GM12864 (cell line): ENCODE data around the gene WDFY2.

Experiments used
- DNase-seq: peaks from one replicate; pipeline ENCODE4 v3.0.0-alpha.2; 2011; ENCODE audit warnings: low read depth
- H3K4me3 ChIP-seq: 2 replicates; pipeline ENCODE4 v1.5.1; 2011; ENCODE audit warnings: mild to moderate bottlenecking, low read depth, low read length, control low read depth
- TF ChIP-seq, protein P1 (sequence below): IDR thresholded peaks from 2 replicates; pipeline ENCODE4 v1.5.1; 2011; ENCODE audit warnings: low read depth, mild to moderate bottlenecking, moderate library complexity, low read length, control low read depth, inconsistent platforms; ENCODE audit errors: missing control alignments

The WDFY2 gene

DNA sequence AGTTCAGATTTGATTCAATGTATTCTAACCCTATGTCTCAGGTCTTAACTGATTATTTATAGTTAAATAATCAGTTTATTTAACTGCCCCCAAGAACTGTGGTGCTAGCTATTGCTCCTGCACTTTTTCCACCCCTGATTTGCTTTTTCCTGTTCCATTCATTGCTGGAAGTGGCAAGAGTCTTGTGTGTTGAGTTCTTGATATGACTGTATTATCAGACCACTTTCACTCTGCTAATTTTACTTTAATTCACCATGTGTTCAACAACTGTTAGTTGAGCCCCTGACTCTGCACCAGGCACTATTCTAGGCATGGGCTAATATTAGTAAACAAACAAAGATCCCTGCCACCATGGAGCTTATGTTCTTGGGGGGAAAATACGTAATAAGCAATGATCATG is 39.9 kb downstream of the WDFY2 start:
- H3K4me3 ChIP-seq, result no peak overlapping the region
- TF ChIP-seq, protein P1, sequence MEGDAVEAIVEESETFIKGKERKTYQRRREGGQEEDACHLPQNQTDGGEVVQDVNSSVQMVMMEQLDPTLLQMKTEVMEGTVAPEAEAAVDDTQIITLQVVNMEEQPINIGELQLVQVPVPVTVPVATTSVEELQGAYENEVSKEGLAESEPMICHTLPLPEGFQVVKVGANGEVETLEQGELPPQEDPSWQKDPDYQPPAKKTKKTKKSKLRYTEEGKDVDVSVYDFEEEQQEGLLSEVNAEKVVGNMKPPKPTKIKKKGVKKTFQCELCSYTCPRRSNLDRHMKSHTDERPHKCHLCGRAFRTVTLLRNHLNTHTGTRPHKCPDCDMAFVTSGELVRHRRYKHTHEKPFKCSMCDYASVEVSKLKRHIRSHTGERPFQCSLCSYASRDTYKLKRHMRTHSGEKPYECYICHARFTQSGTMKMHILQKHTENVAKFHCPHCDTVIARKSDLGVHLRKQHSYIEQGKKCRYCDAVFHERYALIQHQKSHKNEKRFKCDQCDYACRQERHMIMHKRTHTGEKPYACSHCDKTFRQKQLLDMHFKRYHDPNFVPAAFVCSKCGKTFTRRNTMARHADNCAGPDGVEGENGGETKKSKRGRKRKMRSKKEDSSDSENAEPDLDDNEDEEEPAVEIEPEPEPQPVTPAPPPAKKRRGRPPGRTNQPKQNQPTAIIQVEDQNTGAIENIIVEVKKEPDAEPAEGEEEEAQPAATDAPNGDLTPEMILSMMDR, result no peak
- DNase-seq, result no peak

DNA sequence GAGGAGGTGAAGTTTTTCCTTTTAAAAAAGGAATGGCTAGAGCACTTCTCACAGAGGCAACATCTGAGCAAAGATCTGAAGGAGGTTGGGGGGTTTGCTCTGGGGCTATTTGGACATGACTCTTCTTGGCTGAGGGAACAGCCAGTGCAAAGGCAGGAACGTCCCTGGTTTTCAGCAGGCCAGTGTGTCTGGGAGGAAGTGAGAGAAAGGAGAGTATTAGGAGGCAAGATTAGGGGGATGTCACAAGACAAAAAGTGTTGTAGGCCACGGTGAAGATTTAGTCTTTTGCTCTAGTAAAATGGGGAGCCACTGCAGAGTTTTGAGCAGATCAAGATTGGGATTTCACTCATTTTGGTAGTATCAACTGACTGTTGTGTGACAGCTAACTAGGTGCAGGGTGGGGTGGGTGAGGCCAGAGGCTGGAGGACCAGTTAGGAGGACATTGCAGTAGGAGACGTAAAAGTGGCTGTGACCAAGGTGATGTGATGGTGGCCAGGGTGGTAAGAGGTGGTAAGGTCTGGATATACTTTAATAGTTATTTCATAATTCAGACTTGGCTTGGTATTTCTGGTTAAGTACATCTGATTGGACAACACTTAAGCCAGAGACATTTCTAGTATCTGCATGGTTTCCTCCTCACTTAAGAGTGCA is 40.6 kb downstream of the WDFY2 start:
- TF ChIP-seq, protein P1, result no peak
- H3K4me3 ChIP-seq, result no peak overlapping the region
- DNase-seq, result no peak

DNA sequence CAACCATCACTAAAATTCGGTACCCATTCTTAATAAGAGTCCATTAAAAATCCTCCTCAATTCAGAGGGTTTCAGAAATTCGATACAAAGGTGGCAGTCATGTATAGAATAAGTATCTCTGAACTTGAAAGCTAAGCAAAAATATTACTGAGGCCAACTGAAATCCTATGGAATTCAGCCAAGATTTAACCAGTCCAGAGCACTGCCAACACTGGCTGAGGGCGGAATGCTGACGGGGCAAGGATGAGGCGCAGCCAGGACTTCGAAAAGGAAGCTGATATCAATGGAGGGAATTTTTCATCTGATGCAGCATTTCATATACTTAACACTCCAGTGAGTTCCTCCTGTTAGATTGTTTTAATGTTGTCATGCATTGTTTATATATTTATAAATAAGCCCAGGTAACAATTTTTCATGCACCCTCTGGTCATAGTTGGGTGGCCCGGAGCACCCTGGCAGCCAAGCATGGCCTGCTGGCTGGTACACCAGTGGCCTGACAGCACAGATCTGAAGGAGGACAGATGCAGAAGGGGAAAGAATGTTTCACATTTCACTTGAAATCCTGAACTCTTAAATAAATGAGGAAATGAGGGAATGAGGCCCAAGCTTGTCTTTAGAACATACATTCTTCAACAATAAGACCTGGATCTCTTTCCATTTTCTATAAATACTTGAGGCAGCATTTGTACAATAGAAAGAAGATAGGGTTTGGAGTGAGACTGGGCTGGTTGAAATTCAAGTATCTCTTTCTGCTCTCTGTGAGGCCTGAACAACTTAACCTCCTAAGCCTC is 41.5 kb downstream of the WDFY2 start:
- no peak for DNase-seq
- TF ChIP-seq, protein P1, result no peak
- H3K4me3 ChIP-seq, result no peak overlapping the region

DNA sequence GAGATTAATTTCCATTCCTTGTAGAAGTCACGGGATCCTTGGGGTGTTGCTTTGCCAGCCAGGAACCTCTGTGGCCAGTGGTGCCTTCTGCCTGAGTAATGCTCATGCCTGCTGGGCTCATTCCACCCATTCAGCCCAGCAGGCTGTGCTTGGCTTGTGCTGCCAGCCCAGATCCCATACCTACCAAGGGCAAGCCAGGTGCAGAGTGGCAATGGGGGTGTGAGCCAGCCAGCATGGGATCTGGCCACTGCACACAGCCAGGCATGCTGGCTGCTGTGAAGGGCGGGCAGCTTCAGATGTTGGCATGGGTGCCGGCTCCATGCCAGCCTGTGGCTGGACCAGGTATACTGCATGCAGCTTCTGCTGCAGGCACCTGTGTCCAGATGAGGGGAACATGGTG is 42.5 kb downstream of the WDFY2 start:
- DNase-seq, result no peak
- no peak overlapping the region for H3K4me3 ChIP-seq
- TF ChIP-seq, protein P1, result no peak

DNA sequence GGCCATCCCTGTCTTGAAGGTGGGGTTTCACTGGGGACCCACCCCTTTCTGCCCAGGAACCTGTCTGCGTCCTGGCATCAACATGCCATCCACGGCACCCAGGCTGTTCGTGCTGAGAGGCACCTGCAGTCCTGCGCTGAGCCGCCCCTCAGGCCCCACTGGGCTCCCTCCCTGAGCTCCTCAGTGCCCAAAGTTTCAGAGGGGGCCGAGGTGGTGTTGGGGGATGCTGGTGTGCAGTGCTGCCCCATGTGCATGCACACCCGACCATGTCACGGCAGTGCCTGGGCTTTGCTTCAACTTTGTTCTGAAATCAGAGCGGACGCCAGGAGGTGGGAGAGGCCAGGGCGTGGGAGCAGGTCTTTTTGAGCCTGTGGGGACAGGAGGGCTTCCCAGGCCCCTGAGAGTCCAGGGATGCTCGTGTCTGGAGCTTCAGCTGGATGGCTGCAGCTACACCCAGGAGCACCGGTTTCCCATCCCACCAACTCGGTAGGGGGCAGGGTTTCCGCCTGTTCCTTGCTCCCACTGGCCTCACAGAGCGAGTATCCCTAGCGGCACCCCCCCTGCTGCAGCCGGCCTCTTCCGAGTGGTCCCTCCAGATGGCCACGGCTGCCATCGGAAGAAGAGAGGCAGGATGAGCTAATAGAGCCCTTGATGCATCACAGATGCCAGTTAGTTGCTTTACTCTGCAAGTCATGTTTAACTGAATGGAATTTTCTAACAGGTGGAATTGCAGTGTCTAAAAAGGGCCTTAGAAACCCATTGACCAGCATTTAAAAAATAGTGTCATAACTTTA is 44.0 kb downstream of the WDFY2 start:
- no peak for DNase-seq
- H3K4me3 ChIP-seq, result no peak overlapping the region
- TF ChIP-seq, protein P1, result no peak

DNA sequence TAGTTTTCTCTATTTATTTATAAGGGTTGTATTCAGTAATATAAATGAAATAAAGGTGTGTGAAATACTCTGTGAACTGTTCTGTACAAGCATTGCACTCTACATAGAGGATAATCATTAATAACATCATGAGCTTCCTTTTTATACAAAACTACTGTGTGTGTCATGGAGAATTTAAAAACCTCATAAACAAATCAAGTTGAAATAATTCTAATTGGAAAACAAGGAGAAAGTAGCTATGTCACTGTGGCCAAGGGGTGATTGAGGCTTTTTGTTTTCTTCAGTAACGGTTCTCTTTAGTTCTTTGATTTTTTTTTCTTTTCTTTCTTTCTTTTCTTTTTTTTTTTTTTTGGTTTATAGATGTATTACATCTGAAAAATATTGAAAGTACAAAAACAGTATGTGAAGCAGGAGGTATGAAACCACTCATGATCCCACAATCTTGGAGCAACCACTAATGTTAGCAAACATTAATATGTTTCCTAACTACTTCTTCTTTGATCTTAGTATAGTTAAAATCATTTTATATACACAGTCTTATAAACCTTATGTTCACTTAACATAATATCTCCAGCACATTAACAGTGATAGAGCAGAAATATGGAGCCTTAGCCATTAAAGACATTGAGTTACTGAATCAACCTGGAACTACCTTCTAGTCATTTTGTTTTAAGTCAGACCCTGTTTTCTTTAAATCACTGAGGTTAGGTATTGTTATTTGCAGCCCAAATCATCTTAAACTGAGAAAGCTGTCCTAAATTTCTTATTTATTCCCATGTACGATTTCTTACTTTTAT is 45.4 kb downstream of the WDFY2 start:
- no peak for DNase-seq
- H3K4me3 ChIP-seq, result no peak overlapping the region
- TF ChIP-seq, protein P1, result no peak
